Measurements from ENCODE around the gene MICA. TPM values are rescaled to one million over a fixed set of nuclear protein-coding genes. Genes with fewer than 3 reads are reported as not detected.
A peak's percentile ranks its signal among the peaks of the same experiment; 100 is the strongest.
"Not testable (repeated sequence)": the region's sequence is repeated elsewhere in the genome, so short reads cannot be mapped to it uniquely, and the experiment has no call there.

MICA gene
- total RNA-seq, 2 donors from 2014 or later = 16.1 to 22.8 TPM

DNA sequence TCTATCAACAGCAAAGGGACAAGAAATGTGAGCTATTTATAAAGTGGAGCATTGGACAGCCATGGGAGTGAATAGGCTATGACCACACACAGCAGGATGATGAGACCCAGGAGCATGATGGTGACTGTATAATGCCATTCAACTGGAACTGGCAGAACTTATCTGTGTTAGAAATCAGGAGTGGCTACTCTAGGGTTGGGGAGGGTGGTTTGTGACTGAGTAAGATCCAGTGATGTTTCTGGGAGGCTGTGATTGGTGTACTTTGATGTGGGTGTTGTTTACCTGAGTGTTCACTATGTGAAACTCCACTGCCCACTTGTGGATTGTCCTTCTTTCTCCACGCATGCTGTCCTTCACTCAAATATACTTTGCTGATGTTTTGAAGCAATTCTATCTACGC lies 34.9 kb upstream of the MICA start:
- intact Hi-C loops (cut with DNase I) = no loop called here
- TF ChIP-seq POLR2A (IDR thresholded peaks at IDR 0.05) = no peak
- no peak for TF ChIP-seq POLR2AphosphoS5 (IDR thresholded peaks at IDR 0.05)
- TF ChIP-seq CTCF (IDR thresholded peaks at IDR 0.05) = no peak
- 79% methylated on average over 2 of the region's 2 CpGs for WGBS
- H3K9me3 ChIP-seq = no peaks in the 10 kb centered on the region
- H3K27ac ChIP-seq = no peak overlapping the region
- H3K4me3 ChIP-seq = no peak overlapping the region
- no peak for DNase-seq (ENCODE audit: low spot score)
- no peaks in the 10 kb centered on the region for H3K4me1 ChIP-seq (replicated peaks)
- no peaks in the 10 kb centered on the region for H3K36me3 ChIP-seq
- H3K27me3 ChIP-seq (replicated peaks; ENCODE audit: insufficient read depth) = no peaks in the 10 kb centered on the region

GRCh38 chr6:31374118-31374517 lies 29.3 kb upstream of the MICA start:
- H3K4me3 ChIP-seq; H3K27ac ChIP-seq; H3K36me3 ChIP-seq; H3K27me3 ChIP-seq (replicated peaks; ENCODE audit: insufficient read depth); DNase-seq (ENCODE audit: low spot score); H3K4me1 ChIP-seq (replicated peaks); intact Hi-C loops (cut with DNase I); H3K9me3 ChIP-seq: not testable (repeated sequence)
- 44% methylated on average over 8 of the region's 8 CpGs for WGBS
- peak in 1 of 4 experiments; percentile 44 for TF ChIP-seq CTCF (IDR thresholded peaks at IDR 0.05)

DNA sequence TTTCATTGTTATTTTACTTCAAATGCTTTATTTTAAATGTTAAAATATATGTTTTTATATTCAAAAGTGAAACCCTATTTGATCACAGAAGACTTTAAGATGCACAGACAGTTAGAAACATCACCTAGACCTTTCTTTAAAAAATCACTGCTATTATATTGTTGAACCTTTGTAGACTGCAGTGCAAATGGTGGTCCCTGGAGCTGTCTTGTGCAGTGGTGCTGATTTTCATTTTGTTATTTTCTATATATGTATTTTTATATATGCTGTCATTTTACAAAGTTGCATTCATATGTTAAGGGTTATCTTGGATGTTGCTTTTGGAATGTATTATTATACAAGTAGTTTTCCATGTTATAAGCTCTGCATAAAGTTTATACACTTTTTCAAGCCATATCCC lies 27.7 kb upstream of the MICA start:
- Histone ChIP-seq H3K27ac (no peak overlapping the region), H3K36me3 (no peaks in the 10 kb centered on the region), H3K27me3 (replicated peaks; ENCODE audit: insufficient read depth) (no peaks in the 10 kb centered on the region), H3K9me3 (no peaks in the 10 kb centered on the region), H3K4me1 (replicated peaks) (no peaks in the 10 kb centered on the region), H3K4me3 (no peak overlapping the region)
- no peak for DNase-seq (ENCODE audit: low spot score)
- TF ChIP-seq CTCF (IDR thresholded peaks at IDR 0.05) (no peak), POLR2A (IDR thresholded peaks at IDR 0.05) (no peak), POLR2AphosphoS5 (IDR thresholded peaks at IDR 0.05) (no peak)
- intact Hi-C loops (cut with DNase I) = no loop called here

- Histone ChIP-seq H3K4me1 (replicated peaks) (no peaks in the 10 kb centered on the region), H3K4me3 (no peak overlapping the region), H3K27ac (no peak overlapping the region), H3K36me3 (no peaks in the 10 kb centered on the region), H3K9me3 (no peaks in the 10 kb centered on the region), H3K27me3 (replicated peaks; ENCODE audit: insufficient read depth) (no peaks in the 10 kb centered on the region)
- 79% methylated on average over 3 of the region's 4 CpGs for WGBS
- TF ChIP-seq POLR2AphosphoS5 (IDR thresholded peaks at IDR 0.05) (no peak), CTCF (IDR thresholded peaks at IDR 0.05) (no peak), POLR2A (IDR thresholded peaks at IDR 0.05) (no peak)
- intact Hi-C loops (cut with DNase I) = no loop called here
- no peak for DNase-seq (ENCODE audit: low spot score)
Measured at GRCh38 chr6:31377029-31377428, 26.4 kb upstream of the MICA start.

- no peaks in the 10 kb centered on the region for H3K27me3 ChIP-seq (replicated peaks; ENCODE audit: insufficient read depth)
- intact Hi-C loops (cut with DNase I) = no loop called here
- H3K36me3 ChIP-seq = no peaks in the 10 kb centered on the region
- no peak overlapping the region for H3K27ac ChIP-seq
- H3K9me3 ChIP-seq = no peaks in the 10 kb centered on the region
- WGBS = 61% methylated on average over 9 of the region's 9 CpGs
- H3K4me3 ChIP-seq = no peak overlapping the region
- DNase-seq (ENCODE audit: low spot score) = no peak
- no peaks in the 10 kb centered on the region for H3K4me1 ChIP-seq (replicated peaks)
- no peak for TF ChIP-seq POLR2A (IDR thresholded peaks at IDR 0.05)
- TF ChIP-seq CTCF (IDR thresholded peaks at IDR 0.05) = no peak
- TF ChIP-seq POLR2AphosphoS5 (IDR thresholded peaks at IDR 0.05) = no peak
Measured at GRCh38 chr6:31378062-31378720, 25.2 kb upstream of the MICA start.
